Osteocyte (in vitro differentiated cells): ENCODE measurements around the gene NCCRP1. TPM values are rescaled to one million over a fixed set of nuclear protein-coding genes. Genes with fewer than 3 reads are reported as not detected.
A peak's percentile ranks its signal among the peaks of the same experiment; 100 is the strongest.
"Not testable (repeated sequence)": the region's sequence is repeated elsewhere in the genome, so short reads cannot be mapped to it uniquely, and the experiment has no call there.

Source experiments
- DNase-seq: peaks from one replicate; pipeline ENCODE4 v3.0.0; 2021; ENCODE audit warnings: mixed read lengths; ENCODE audit not compliant: unreplicated experiment; ENCODE audit errors: extremely low spot score
- H3K27ac Mint-ChIP-seq: one replicate; pipeline ENCODE4 v1.8.0; 2021; ENCODE audit warnings: mild to moderate bottlenecking, mixed read lengths; ENCODE audit not compliant: unreplicated experiment
- H3K27me3 Mint-ChIP-seq: one replicate; pipeline ENCODE4 v1.8.0; 2021; ENCODE audit warnings: mixed read lengths; ENCODE audit not compliant: unreplicated experiment
- H3K36me3 Mint-ChIP-seq: one replicate; pipeline ENCODE4 v1.8.0; 2021; ENCODE audit warnings: mixed read lengths; ENCODE audit not compliant: unreplicated experiment
- H3K4me1 Mint-ChIP-seq: one replicate; pipeline ENCODE4 v1.8.0; 2021; ENCODE audit warnings: mixed read lengths; ENCODE audit not compliant: unreplicated experiment
- H3K4me3 Mint-ChIP-seq: one replicate; pipeline ENCODE4 v1.8.0; 2021; ENCODE audit warnings: mild to moderate bottlenecking, moderate library complexity, mixed read lengths; ENCODE audit not compliant: unreplicated experiment
- H3K9me3 Mint-ChIP-seq: one replicate; pipeline ENCODE4 v1.8.0; 2021; ENCODE audit warnings: mixed read lengths; ENCODE audit not compliant: unreplicated experiment
- total RNA-seq: library from RNA; stranded (reverse); gene quantifications from 2 replicates; pipeline ENCODE4 v1.2.1, GENCODE V29; 2021
- TF ChIP-seq, protein P1 (sequence below): fragments of 200-600 bp; sonication (generic); IDR thresholded peaks from 2 replicates; pipeline ENCODE4 v1.5.0; 2021; ENCODE audit warnings: antibody characterized with exemption, mild to moderate bottlenecking, moderate library complexity

The NCCRP1 gene
- total RNA-seq, 1 donor from 2014 or later, result not detected

DNA sequence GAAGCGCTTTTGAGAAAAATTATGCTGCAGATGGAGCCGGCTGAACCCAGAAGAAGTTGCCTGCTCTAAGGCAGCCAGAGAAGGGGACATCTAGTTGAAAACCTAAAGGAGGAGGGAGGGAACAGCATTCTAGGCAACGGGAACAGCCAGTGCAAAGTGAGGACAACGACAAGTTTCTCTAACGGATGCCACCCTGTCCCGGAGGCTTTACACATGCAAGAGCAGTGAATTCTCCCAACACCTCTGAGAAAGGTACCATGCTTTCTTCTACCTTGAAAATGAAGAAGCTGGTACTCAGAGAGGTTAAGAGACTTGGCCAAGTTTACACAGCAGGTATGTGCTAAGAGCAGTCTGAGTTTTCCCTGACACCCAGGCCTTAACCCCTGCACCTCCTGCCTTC, 42.2 kb downstream of the NCCRP1 start:
- Mint-ChIP-seq H3K27me3 (peaks cover 22% of the 10 kb centered on the region), H3K4me1 (peaks cover 3% of the 10 kb centered on the region), H3K9me3 (no peaks in the 10 kb centered on the region), H3K36me3 (no peaks in the 10 kb centered on the region), H3K27ac (no peak overlapping the region), H3K4me3 (no peak overlapping the region)
- no peak for DNase-seq
- TF ChIP-seq, protein P1, sequence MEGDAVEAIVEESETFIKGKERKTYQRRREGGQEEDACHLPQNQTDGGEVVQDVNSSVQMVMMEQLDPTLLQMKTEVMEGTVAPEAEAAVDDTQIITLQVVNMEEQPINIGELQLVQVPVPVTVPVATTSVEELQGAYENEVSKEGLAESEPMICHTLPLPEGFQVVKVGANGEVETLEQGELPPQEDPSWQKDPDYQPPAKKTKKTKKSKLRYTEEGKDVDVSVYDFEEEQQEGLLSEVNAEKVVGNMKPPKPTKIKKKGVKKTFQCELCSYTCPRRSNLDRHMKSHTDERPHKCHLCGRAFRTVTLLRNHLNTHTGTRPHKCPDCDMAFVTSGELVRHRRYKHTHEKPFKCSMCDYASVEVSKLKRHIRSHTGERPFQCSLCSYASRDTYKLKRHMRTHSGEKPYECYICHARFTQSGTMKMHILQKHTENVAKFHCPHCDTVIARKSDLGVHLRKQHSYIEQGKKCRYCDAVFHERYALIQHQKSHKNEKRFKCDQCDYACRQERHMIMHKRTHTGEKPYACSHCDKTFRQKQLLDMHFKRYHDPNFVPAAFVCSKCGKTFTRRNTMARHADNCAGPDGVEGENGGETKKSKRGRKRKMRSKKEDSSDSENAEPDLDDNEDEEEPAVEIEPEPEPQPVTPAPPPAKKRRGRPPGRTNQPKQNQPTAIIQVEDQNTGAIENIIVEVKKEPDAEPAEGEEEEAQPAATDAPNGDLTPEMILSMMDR, result no peak

DNA sequence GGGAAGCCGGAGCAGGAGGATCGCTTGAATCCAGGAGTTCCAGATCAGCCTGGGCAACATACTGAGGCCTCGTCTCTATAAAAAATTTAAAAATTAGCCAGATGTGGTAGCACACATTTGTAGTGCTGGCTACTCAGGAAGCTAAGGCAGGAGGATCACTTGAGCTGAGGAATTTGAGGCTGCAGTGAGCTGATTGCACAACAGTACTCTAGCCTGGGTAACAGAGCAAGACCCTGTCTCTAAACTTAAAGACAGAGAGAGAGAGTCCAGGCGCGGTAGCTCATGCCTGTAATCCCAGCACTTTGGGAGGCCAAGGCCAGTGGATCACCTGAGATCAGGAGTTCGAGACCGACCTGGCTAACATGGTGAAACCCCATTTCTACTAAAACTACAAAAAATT, 43.7 kb downstream of the NCCRP1 start:
- no peak overlapping the region for H3K27ac Mint-ChIP-seq
- H3K27me3 Mint-ChIP-seq, result peaks cover 19% of the 10 kb centered on the region
- DNase-seq, result no peak
- no peaks in the 10 kb centered on the region for H3K9me3 Mint-ChIP-seq
- no peaks in the 10 kb centered on the region for H3K36me3 Mint-ChIP-seq
- TF ChIP-seq, protein P1, result no peak
- H3K4me1 Mint-ChIP-seq, result peaks cover 3% of the 10 kb centered on the region
- H3K4me3 Mint-ChIP-seq, result no peak overlapping the region

GRCh38 chr19:39243741-39244140, 47.0 kb downstream of the NCCRP1 start:
- H3K27ac Mint-ChIP-seq, DNase-seq, H3K4me3 Mint-ChIP-seq, H3K4me1 Mint-ChIP-seq, H3K9me3 Mint-ChIP-seq, H3K36me3 Mint-ChIP-seq: not testable (repeated sequence)
- H3K27me3 Mint-ChIP-seq, result peaks cover 24% of the 10 kb centered on the region

DNA sequence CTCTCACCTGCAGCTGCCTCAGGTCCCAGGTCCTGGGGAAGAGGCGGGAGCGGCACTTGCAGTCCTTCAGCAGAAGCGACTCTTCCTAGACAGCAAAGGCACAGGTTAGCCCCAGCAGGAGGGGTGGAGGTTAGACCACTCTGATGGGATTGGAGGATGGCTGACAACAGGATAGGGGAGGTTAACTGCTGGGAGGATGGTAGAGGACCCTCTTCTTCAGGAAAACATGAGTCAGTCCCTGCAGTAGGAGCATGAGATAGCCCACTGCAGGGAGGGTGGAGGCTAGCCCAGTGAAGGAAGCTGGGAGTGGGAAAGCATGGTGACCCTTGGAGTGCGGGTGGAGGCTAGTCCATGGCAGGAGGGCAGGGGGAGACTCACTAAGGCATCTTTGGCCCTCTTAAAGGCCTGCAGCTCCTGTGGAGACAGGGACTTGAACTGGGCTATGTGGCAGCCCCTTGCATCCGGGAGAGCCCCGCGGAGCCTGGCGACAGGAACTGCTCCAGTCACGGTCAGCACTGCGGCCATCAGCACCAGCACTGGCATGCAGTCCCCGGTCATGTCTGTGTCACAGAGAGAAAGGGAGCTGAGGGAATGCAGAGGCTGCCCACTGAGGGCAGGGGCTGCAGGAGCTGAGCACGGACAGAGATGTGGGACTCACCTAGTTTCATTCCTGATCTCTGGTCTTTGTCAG, 47.8 kb downstream of the NCCRP1 start, which contains the start of gene IFNL3:
Gene IFNL3, minus strand, starts transcription at position 597 of the 691 bp plus-strand sequence. Its CDS starts 39 bp downstream, at position 558.
- not testable (repeated sequence) for H3K9me3 Mint-ChIP-seq, H3K4me1 Mint-ChIP-seq, H3K4me3 Mint-ChIP-seq, DNase-seq, H3K36me3 Mint-ChIP-seq, H3K27ac Mint-ChIP-seq
- H3K27me3 Mint-ChIP-seq, result peaks cover 29% of the 10 kb centered on the region

DNA sequence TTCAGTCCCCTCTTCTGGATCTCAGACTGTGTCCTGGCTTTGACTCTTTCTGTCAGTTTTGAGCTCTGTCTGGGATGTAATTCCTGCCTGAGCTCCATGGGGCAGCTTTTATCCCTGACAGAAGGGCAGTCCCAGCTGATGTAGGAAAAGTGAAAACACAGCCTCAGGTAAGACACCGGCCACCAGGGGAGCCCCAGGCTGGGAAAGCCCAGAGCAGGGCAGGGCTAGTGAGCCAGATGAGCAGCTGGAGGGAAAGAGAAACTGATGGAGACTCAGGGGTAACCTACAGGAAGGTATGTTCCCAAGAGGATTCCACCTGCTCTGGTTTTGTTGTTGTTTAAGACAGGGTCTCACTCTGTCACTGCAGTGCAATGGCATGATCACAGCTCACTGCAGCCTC, 48.4 kb downstream of the NCCRP1 start:
- H3K4me3 Mint-ChIP-seq, H3K4me1 Mint-ChIP-seq, H3K9me3 Mint-ChIP-seq, DNase-seq, H3K27ac Mint-ChIP-seq, H3K36me3 Mint-ChIP-seq: not testable (repeated sequence)
- H3K27me3 Mint-ChIP-seq, result peaks cover 29% of the 10 kb centered on the region

DNA sequence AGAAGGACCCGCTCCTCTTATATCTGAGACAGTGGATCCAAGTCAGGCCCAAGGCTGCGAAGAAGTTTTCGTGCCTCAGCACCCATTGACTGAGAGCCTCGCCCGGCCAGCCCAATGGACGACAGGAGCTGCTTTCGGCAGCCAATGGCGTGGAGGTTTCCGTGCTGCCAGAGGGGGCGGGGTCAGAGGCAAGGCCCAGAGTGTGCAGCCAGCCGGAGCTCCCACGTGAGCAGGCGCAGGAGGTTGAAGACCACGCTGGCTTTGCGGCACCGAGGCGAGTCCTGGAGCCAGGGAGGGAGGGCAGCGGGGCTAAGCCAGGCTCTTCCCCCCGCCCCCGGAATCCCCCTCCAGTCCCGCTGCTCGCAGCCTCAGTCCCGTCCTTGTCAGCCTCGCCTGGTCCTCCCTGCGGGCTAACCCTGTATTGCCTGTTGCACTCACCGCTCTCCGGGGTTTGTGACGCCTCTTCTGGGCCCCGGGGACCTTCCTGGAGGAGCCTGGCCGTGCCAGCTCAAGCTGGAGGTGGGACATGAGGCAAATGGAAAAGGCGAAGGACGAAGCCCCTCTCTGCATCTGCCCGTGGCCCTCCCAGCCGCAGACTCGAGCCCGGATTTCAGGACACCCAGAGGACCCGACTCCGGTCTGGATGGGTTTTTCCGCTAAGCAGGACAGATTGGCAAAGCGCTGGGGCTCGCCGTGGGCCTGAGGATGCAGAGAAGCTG, 50.3 kb downstream of the NCCRP1 start:
- peaks cover 38% of the 10 kb centered on the region for H3K27me3 Mint-ChIP-seq
- H3K27ac Mint-ChIP-seq, result no peak overlapping the region
- no peak for DNase-seq

More for the DNA sequence above, 50.3 kb downstream of the NCCRP1 start:
- peaks cover 3% of the 10 kb centered on the region for H3K4me1 Mint-ChIP-seq
- no peaks in the 10 kb centered on the region for H3K9me3 Mint-ChIP-seq
- no peaks in the 10 kb centered on the region for H3K36me3 Mint-ChIP-seq
- peak overlapping the region; percentile 22 for H3K4me3 Mint-ChIP-seq
- TF ChIP-seq, protein P1, result no peak
